ENCODE results near the gene SPATA13. TPM values are rescaled to one million over a fixed set of nuclear protein-coding genes. Genes with fewer than 3 reads are reported as not detected.

The SPATA13 gene
- total RNA-seq, 1 donor from 2014 or later = 9.9 TPM

DNA sequence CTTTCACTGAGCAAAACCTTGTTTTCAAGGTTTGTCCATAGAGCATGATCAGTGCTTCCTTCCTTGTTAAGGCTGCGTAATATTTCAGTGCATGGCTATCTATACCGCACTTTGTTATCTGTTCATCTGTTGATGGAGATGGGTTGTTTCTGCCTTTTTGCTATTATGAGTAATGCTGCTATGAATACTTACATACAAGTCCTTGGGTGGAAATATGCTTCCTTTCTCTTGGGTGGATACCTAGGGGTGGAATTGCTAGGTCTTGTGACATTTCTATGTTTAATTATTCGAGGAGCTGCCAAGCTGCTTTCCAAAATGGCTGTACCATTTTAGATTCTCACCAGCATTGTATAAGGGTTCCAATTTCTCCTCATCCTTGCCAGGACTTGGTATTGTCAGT, 70.9 kb downstream of the SPATA13 start:
- intact Hi-C loops (cut with DNase I) = no loop called here

DNA sequence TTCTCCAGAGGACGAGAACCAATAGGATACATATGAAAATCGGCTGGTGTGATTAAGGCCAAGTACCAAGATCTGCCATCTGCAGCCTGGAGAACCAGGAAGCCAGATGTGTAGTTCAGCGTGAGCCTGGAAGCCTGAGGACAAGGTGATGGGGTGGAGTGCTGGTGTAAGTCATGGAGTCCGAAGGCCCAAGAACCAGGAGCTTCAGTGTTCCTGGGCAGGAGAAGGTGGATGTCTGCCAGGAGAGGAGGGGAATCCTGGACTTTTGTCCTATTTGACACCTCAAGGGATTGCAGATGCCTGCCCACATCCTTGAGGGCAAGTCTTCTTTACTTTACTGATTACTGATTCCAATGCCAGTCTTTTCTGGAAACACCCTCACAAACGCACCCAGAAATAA, 71.5 kb downstream of the SPATA13 start:
- intact Hi-C loops (cut with DNase I) = no loop called here
- ATAC-seq (no peak), DNase-seq (ENCODE audit: missing footprints) (no peak)

More for the DNA sequence above, 70.9 kb downstream of the SPATA13 start:
- DNase-seq (ENCODE audit: missing footprints) = no peak
- no peak for ATAC-seq

DNA sequence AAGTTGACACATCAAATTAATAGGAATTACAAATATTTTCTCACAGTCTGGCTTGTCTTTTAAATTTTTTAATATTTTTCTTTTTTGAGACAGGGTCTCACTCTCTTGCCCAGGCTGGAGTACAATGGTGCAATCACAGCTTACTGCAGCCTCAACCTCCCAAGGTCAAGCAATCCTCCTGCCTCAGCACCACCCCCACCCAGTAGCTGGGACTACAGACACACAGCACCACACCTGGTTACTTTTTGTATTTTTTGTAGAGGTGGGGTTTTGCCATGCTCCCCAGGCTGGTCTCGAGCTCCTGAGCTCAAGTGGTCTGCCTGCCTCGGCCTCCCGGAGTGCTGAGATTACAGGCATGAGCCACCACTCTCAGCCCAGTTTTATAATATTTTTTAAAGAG, 72.0 kb downstream of the SPATA13 start:
- intact Hi-C loops (cut with DNase I) = no loop called here
- no peak for ATAC-seq
- no peak for DNase-seq (ENCODE audit: missing footprints)

DNA sequence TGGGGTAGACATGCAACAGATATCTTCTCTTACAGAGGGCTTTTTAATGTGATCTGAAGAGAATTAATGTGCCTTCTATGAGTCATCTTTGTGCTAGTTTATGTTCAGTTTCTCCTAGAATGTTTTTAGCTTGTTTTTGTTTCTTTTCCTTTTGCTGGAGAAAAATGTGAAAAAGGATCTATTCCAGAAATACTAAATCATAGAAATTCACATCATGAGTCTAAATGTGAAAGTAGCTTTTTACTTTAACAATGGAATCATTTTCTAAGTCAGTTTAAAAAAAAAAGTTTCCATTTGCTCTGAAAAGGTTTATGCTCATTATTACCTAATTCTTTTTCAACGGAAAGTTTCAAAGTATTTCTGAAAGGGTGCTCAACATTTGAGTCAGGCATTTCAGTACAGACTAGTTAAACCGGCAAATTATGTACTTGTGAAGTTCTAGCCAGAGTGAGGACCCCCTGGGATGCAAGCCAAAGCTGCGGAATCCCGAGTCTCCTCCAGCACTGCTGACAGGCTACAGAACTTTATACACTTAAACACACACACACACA, 72.9 kb downstream of the SPATA13 start:
- DNase-seq (ENCODE audit: missing footprints) (no peak), ATAC-seq (no peak)
- intact Hi-C loops (cut with DNase I) = no loop called here

DNA sequence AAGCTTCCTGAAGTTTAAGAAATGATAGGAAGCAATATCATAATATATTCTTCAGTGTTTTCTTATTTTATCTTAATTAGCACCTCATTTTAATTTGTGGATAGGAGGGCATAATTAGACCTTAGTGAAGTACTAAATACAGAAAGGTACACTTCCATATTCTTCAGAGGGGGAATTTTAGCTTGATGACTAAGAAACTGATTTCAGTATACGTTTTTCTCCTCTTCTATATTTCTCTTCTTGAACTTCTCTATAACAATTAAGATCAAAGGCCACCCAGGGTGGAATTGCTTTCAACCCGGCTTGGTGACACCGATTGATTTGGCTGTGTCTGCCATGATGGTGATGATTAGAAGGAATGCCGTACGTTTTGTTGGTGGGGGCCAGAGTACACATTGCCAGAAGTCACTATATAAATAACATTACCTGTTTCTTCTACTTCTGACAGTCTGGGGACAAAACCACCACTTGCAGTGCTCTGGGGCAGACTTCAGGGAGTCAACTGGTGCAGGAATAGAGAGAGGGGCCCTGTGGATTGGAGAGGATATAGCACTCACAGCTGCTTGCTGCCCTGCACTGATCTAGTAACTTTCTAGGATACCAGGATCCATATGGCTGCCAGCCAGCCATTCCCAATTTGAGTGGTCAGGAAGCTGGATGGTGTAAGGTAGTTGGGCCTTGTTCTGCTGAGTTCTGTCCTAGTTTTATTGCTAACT, 73.8 kb downstream of the SPATA13 start:
- intact Hi-C loops (cut with DNase I) = no loop called here
- ATAC-seq (no peak), DNase-seq (ENCODE audit: missing footprints) (no peak)

DNA sequence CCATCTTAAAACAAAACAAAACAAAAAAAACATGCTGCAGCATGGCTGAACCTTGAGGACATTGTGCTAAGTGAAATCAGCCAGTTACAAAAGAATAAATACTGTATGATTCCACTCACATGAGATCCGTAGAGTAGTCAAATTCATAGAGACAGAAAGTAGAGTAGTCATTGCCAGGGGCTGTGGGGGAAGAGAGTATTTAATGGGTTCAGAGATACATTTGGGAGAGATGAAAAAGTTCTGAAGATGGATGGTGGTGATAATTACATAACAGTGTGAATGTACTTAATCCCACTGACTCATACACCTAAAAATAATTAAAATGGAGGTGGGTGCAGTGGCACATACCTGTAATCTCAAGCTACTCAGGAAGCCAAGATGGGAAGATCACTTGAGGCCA, 76.8 kb downstream of the SPATA13 start:
- intact Hi-C loops (cut with DNase I) = no loop called here
- no peak for ATAC-seq
- DNase-seq (ENCODE audit: missing footprints) = no peak

DNA sequence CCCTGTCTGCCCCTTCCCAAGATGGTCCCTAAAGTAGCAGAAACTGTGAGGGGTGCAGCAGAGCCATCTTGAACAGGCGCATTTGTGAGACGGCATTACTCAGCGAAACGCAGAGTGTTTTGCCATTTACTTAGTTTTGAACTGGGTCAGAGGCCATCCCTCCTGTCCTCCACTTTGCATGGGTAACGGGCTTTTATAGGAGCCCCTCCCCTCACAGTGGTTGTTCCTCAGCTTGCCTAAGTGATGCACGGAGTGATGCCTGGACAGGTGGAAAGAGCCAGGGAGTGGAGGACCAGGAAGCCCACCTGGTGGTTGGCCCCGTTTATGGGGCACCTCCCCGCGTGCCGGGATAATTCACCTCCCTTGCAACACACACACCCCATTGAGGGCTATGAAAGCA, 80.8 kb downstream of the SPATA13 start:
- DNase-seq (ENCODE audit: missing footprints) (no peak), ATAC-seq (no peak)
- intact Hi-C loops (cut with DNase I) = no loop called here

DNA sequence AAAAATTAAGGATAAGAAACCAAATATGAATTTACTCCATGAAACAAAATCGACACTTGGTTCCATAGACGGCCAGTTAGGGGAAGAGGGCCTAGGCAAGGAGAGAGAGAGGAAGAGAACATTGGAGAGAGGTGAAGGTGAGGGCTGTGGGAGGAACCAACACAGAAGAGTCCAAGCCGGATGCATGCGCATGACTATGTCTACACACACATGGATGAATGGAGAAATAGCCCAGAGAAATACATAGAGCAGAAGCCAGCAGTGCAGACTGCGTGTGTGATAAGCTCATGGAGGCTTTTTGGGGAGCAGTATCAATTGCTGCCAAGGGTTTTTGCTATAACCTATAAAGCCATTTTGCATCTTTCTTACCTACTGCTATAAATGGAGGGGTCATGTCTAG, 81.6 kb downstream of the SPATA13 start:
- no peak for ATAC-seq
- no peak for DNase-seq (ENCODE audit: missing footprints)
- intact Hi-C loops (cut with DNase I) = no loop called here

DNA sequence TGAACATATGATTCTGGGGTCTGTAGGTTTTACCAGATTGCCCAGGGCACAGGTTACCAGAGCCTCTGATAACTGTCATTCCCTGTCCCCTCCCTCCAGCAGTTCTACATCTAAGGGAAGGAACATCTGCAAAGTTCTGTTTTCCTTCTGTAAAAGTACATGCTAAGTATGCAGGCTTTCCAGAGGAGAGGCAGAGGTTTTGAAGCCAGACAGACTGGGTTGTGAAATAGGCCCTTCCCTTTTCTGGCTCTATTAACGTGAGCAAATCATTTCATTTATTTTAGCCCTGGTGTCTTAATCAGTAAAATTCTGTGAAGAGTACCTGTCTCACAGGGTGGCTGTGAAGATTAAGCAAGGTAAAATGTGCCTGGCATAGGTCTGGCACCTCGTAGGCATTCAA, 82.8 kb downstream of the SPATA13 start:
- ATAC-seq = no peak
- DNase-seq (ENCODE audit: missing footprints) = no peak
- intact Hi-C loops (cut with DNase I) = no loop called here

DNA sequence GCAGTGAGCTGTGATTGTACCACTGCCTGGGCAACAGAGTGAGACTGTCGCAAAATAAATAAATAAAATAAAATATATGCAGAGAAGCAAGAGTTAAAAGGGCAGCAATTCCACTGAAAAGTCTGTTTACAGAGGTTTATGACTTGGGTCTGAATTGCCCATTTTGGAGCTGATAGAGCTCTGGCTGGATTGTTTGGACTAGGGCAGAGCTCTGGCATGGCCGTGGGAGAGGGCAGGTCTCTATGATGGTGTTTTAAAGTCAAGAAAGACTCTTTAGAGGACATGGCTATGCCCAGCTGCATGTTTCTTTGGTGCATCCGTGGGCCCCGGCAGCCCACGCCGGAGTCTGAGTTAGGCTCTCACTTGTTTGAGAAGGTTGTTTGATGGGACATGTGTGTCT, 84.3 kb downstream of the SPATA13 start:
- no peak for DNase-seq (ENCODE audit: missing footprints)
- ATAC-seq = no peak
- intact Hi-C loops (cut with DNase I) = no loop called here

DNA sequence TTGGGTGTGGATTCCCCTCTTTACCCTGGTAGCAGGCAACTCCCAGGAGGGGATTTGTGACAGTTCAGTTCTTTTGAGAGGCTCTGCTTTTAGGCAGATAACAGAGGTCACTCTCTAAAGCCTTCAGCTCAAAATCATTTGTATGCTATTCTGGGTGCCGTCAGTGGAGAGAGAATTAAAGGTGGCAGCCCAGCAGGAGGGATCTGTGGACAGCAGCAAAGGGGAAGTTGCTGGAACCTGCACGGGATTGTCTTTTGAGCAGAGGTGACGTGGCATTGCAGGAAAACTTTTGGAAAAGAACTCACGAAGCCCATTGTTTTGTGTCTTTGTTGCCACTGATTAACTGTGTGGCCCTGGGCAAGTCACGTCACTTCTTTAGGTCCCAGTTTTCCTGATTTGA, 86.5 kb downstream of the SPATA13 start:
- DNase-seq (ENCODE audit: missing footprints) (no peak), ATAC-seq (no peak)
- intact Hi-C loops (cut with DNase I) = no loop called here

DNA sequence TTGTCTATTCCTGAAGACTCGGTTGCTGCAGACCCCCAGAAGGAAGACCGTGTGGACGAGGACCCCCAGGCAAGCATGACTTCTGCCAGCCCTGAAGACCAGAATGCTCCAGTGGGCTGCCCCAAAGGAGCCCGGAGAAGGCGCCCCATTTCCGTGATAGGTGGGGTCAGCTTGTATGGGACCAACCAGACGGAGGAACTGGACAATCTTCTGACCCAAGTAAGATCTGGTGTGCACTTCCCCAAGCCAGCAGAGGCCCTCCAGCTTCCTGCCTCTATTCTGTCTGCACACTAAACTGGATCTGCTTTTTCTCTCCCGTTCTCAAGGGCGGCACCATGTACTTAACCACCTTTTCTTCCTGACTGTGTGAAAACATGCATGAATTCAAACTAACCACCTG, 89.1 kb downstream of the SPATA13 start:
- intact Hi-C loops (cut with DNase I) = no loop called here
- ATAC-seq = no peak
- DNase-seq (ENCODE audit: missing footprints) = no peak

DNA sequence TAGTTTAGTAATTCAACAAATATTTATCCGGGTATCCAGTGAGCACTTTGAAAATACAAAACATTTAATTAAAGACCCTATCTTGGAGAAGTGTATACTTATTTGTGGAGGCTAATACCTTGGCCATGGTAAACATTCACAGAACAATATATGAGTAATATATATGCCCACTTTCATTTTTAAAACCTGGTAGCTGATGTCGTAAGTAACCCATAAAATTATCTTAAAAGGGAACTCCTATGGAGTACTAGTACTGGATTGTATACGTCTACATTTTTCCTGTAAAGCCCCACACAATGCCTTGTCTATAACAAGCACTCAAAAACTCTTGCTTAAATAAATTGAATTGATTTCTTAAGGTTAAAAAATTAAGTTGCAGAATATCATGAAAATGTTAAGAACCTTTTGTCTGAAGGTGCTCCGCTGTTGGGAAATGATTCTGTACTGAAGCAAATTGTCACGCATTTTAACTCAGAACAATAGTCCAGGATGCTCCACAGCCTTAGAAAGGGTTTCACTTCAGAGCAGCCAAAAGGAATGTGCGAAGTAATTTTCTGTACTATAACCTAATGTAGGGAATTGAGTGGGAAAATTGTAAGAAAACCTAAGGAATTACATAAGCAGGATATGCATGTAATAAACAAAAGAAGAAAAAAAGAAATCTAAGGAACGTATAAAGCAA, 90.0 kb downstream of the SPATA13 start:
- no peak for ATAC-seq

DNA sequence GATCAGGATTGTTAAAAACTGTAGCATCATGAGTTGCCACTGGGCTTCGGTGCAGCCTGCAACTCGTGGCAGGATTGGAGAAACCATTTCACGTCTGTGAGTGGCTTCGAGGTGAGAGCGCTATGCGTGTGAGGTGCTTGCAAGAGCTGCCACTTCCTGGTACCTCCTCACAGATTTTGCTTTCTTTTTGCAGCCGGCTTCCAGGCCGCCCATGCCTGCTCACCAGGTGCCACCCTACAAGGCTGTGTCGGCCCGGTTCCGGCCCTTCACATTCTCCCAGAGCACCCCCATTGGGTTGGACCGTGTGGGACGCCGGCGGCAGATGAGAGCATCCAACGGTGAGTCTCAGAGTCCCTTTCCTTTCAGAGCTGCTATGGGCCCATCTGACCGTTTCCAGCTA, 91.0 kb downstream of the SPATA13 start:
- intact Hi-C loops (cut with DNase I) = no loop called here
- ATAC-seq (no peak), DNase-seq (ENCODE audit: missing footprints) (no peak)

More for the DNA sequence above, 90.0 kb downstream of the SPATA13 start:
- intact Hi-C loops (cut with DNase I) = no loop called here
- DNase-seq (ENCODE audit: missing footprints) = no peak

DNA sequence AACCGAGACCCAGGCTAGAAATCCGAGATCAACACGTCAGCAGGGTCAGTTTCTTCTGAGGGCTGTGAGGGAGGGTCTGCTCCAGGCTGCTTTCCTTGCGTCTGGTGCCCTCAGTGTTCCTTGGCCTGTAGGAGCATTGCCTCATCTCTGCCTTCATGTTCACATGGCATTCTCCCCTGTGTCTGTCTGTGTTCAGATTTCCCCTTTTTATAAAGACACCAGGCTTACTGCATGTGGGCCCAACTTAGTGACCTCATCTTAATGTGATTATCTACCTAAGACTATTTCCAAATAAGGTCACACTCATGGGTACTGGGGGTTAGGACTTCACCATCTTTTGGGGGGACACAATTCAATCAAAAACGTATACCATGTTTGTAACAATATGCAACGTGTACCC, 91.6 kb downstream of the SPATA13 start:
- DNase-seq (ENCODE audit: missing footprints) (no peak), ATAC-seq (no peak)
- intact Hi-C loops (cut with DNase I) = no loop called here

DNA sequence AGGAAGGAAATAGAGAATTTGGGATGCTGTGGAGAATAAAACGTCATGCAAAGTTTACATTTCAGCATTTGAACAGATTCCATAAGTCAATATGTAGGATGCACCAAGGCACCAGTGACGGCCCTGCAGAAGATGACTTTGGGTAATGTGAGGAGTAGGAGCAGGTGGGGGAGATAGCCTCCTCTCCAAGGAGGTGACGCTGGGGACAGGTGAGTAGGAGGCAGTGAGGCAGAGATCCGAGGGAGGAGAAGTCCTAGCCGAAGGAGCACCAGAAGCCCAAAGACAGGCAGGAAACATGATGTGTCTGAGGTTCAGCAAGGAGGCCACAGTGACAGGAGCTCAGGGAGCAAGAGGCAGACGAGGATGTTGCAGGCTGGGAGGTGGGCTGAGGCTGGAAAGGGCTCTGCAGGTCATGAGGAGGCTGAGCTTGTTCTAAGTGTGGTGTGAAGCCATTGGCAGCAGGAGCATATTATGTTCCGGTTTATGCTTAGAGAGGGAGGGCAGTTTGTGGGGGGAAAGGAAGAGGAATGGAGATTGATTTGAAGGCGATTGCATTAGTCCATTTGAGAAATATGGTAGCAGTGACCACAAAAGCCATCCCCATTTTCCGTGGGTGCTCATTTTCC, 93.1 kb downstream of the SPATA13 start:
- intact Hi-C loops (cut with DNase I) = no loop called here
- ATAC-seq (no peak), DNase-seq (ENCODE audit: missing footprints) (no peak)

DNA sequence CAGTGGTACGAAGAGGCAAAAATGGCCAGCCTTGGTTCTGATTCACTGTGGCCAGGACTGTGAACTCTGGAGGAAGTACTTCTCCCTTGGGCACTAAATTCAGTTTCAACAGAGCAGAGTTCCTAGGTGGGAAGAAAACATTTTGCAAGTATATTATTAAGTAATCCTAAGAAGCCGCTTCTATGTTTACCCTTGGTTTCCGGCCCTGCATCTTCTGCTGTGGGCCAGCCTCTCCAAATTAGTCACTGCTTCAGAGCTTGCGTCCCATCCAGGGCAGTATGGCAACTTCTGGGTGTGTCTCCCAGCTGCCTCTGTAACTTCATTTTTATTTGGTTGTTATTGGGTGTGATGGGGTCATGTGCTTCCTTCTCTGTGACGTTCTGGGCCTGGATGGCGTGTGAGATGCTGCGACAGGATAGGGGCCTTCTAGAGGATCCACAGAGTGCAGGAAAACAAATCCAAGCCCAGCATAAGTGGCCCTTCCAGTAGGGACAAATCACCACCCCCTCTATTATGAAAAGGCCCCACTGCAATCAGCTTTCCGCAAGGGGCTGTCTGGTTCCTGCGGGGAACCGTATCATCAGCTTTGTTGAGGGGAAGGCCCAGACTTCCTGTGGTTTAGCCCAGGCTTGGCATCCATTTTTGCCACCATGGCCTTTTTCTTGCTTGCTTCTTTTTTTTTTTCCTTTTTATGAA, 93.8 kb downstream of the SPATA13 start:
- DNase-seq (ENCODE audit: missing footprints) (no peak), ATAC-seq (no peak)
- intact Hi-C loops (cut with DNase I) = no loop called here

DNA sequence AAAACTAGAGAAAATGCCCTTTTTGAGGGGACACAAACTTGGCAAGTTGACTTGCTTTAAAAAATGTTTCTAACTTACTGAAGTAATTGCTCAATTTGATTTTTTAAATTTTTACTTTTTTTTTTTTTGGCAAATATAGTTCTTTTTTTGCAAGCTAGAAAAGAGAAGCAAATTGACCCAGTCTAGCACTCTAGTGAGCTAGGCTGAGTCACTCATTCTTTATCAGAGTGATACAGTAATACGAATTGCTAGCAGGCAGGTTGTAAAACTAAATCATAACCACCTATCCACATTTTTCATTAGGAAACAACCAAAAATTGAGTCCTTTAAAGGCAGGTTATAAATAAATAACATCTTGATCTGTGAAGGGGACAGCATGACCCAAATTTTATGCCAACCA, 97.0 kb downstream of the SPATA13 start:
- intact Hi-C loops (cut with DNase I) = no loop called here
- no peak for DNase-seq (ENCODE audit: missing footprints)
- no peak for ATAC-seq

DNA sequence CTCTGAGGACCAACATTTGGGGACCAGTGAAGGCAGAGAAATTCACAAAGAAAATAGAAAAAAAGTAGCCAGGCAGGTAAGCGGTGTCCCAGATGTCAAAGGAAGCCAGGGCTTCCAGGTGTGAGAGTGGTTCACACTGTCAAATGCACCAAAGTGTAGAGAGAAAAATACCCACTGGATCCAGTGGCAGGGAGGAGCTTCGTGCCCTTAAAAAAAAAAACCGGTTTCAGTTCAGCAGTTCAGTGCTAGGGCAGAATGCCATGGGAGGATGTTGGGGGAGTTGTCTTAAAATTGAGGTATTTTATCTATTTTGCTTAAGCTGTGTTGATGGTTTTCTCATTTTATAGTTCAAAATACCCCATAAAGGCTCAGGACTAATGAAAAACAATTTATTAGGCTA, 101.0 kb downstream of the SPATA13 start:
- no peak for DNase-seq (ENCODE audit: missing footprints)
- intact Hi-C loops (cut with DNase I) = no loop called here
- ATAC-seq = no peak

DNA sequence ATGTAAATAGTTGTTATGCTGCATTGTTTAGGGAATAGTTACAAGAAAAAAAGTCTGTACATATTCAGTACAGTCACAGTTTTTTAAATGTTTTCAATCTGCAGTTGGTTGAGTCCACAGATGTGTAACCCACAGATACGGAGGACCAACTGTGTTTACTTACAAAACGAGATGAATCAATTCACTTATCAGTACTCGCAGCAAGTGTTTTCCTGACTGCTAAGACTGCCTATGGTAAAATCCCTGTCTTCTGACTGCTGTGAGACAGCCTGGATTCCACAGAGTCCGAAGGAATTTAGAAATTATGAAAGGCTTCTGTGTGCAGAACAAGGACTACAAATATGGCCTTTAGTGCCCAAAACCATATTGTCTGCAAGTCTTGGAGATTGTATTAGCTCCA, 103.1 kb downstream of the SPATA13 start:
- no peak for ATAC-seq
- intact Hi-C loops (cut with DNase I) = no loop called here
- no peak for DNase-seq (ENCODE audit: missing footprints)

Data from Right ventricle myocardium inferior (tissue), 1 donor.